SK-N-SH treated with all-trans-retinoic acid at 6 μM for 48 hours (cell line): Measurements from ENCODE around the gene ADGRG7.

Experiments used
- BACH2 ChIP-seq: fragments of 250-450 bp; sonication (Bioruptor Pico); IDR thresholded peaks from 2 replicates; pipeline ENCODE4 v1.9.0; 2021; ENCODE audit warnings: mild to moderate bottlenecking, borderline replicate concordance
- CREB5 ChIP-seq: fragments of 250-450 bp; sonication (Bioruptor Pico); IDR thresholded peaks from 2 replicates; pipeline ENCODE4 v1.5.1; 2020; ENCODE audit warnings: low read depth, mild to moderate bottlenecking, moderate library complexity
- ISL1 ChIP-seq: fragments of 250-450 bp; sonication (Bioruptor Pico); IDR thresholded peaks from 2 replicates; pipeline ENCODE4 v2.1.2; 2022; ENCODE audit warnings: mild to moderate bottlenecking, moderate library complexity
- OSR1 ChIP-seq: fragments of 250-450 bp; sonication (Bioruptor Pico); IDR thresholded peaks from 2 replicates; pipeline ENCODE4 v1.8.0; 2022; ENCODE audit warnings: moderate library complexity, mild to moderate bottlenecking, inconsistent platforms
- PPARA ChIP-seq: fragments of 250-450 bp; sonication (Bioruptor Pico); IDR thresholded peaks from 2 replicates; pipeline ENCODE4 v1.5.0; 2020; ENCODE audit warnings: mild to moderate bottlenecking, borderline replicate concordance
- RARB ChIP-seq: fragments of 250-450 bp; sonication (Bioruptor Pico); IDR thresholded peaks from 2 replicates; pipeline ENCODE4 v1.8.0; 2021; ENCODE audit warnings: mild to moderate bottlenecking, moderate library complexity
- TOX ChIP-seq: fragments of 250-450 bp; sonication (Bioruptor Pico); IDR thresholded peaks from 2 replicates; pipeline ENCODE4 v1.8.0; 2021; ENCODE audit warnings: mild to moderate bottlenecking, moderate library complexity, borderline replicate concordance
- ZFP3 ChIP-seq: fragments of 250-450 bp; sonication (Bioruptor Pico); IDR thresholded peaks from 2 replicates; pipeline ENCODE4 v1.5.0; 2020; ENCODE audit warnings: mild to moderate bottlenecking, moderate library complexity
- ZNF565 ChIP-seq: fragments of 450-650 bp; formaldehyde crosslinking; conservative IDR thresholded peaks from 2 replicates; pipeline ENCODE4 v1.5.0; 2020; ENCODE audit warnings: low read depth, mild to moderate bottlenecking, moderate library complexity
- ZNF70 ChIP-seq: fragments of 450-650 bp; formaldehyde crosslinking; IDR thresholded peaks from 2 replicates; pipeline ENCODE4 v1.5.0; 2020; ENCODE audit warnings: mild to moderate bottlenecking, moderate library complexity
- ZNF8 ChIP-seq: fragments of 450-650 bp; formaldehyde crosslinking; IDR thresholded peaks from 2 replicates; pipeline ENCODE4 v1.5.0; 2020; ENCODE audit warnings: mild to moderate bottlenecking, moderate library complexity
- TF ChIP-seq, protein P1 (sequence below): fragments of 250-450 bp; sonication (Bioruptor Pico); IDR thresholded peaks from 2 replicates; pipeline ENCODE4 v1.8.0; 2020; ENCODE audit warnings: mild to moderate bottlenecking, moderate library complexity, borderline replicate concordance
- TF ChIP-seq, protein P2 (sequence below): fragments of 250-450 bp; sonication (Bioruptor Pico); IDR thresholded peaks from 2 replicates; pipeline ENCODE4 v1.8.0; 2021; ENCODE audit warnings: low read depth, mild to moderate bottlenecking, moderate library complexity, borderline replicate concordance

DNA sequence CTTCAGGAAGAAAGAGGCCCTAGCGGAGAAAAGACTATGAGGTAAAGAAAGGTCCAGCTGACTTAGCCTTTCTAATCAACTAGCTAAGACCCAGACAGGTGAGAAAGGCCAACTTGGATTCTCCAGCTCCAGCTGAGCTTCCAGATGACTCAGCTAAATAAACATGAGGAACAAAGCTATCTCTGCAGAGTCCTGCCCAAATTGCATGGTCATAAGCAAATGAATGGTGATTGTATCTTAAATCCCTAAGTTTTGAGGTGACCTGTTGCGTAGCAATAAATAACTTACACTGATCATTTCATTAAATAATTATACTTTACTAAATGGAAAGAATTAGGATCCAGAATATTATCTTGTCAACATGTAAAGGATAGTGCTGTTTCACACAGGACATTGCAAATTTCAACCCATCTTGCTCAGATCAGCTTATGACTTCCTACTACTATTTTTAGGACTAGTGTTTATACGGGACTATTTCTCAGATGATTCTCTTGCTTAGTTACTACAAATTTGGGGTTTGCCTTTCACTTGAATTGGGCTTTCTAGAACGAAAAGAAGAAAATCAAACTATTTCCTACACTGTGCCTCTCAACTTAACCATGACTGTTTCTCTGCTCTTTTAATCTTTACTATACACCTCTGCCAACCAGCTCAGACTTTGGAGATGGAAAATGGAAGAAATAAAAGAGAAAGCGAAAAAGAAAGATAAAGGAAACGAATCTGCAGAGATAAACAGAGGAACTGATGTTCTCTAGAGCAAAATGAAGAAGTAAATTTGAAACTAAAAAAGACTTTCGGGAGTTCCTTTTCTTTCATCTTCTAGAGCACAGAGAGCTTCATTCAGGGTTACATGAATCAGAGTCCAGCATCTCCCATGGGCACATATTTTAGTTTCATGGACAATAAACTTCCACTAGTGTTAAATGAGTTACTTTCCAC lies 6.6 kb upstream of the ADGRG7 start:
- no peak for TF ChIP-seq TOX (CRISPR knock-in tag)
- TF ChIP-seq ZFP3 = no peak
- TF ChIP-seq, protein P1, sequence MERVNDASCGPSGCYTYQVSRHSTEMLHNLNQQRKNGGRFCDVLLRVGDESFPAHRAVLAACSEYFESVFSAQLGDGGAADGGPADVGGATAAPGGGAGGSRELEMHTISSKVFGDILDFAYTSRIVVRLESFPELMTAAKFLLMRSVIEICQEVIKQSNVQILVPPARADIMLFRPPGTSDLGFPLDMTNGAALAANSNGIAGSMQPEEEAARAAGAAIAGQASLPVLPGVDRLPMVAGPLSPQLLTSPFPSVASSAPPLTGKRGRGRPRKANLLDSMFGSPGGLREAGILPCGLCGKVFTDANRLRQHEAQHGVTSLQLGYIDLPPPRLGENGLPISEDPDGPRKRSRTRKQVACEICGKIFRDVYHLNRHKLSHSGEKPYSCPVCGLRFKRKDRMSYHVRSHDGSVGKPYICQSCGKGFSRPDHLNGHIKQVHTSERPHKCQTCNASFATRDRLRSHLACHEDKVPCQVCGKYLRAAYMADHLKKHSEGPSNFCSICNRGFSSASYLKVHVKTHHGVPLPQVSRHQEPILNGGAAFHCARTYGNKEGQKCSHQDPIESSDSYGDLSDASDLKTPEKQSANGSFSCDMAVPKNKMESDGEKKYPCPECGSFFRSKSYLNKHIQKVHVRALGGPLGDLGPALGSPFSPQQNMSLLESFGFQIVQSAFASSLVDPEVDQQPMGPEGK (CRISPR knock-in tag) = no peak
- TF ChIP-seq ZNF8 (CRISPR knock-in tag) = no peak
- TF ChIP-seq RARB (CRISPR knock-in tag) = no peak
- TF ChIP-seq ISL1 = no peak
- TF ChIP-seq BACH2 (CRISPR knock-in tag) = no peak
- no peak for TF ChIP-seq PPARA (CRISPR knock-in tag)
- no peak for TF ChIP-seq CREB5 (CRISPR knock-in tag)
- TF ChIP-seq ZNF70 (CRISPR knock-in tag) = no peak
- TF ChIP-seq OSR1 (CRISPR knock-in tag) = no peak
- no peak for TF ChIP-seq ZNF565 (CRISPR knock-in tag)
- TF ChIP-seq, protein P2, sequence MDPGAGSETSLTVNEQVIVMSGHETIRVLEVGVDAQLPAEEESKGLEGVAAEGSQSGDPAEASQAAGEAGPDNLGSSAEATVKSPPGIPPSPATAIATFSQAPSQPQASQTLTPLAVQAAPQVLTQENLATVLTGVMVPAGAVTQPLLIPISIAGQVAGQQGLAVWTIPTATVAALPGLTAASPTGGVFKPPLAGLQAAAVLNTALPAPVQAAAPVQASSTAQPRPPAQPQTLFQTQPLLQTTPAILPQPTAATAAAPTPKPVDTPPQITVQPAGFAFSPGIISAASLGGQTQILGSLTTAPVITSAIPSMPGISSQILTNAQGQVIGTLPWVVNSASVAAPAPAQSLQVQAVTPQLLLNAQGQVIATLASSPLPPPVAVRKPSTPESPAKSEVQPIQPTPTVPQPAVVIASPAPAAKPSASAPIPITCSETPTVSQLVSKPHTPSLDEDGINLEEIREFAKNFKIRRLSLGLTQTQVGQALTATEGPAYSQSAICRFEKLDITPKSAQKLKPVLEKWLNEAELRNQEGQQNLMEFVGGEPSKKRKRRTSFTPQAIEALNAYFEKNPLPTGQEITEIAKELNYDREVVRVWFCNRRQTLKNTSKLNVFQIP (CRISPR knock-in tag) = no peak
